ENCODE results near the gene CLECL1. TPM values are rescaled to one million over a fixed set of nuclear protein-coding genes. Genes with fewer than 3 reads are reported as not detected.

CLECL1 gene
- polyA plus RNA-seq: under 1 TPM in 2 of 3 donors, not detected in 1; 0.09 to 0.37 TPM

- no peak within 1 kb of the TSS for H3K27ac ChIP-seq (ENCODE audit: low read depth, low read length)
- 70 to 83% (median 78%) methylated on average over 8 of the region's 8 CpGs for WGBS, 3 donors
Measured at GRCh38 chr12:9732921-9733461, at the start of gene CLECL1. TSS of gene CLECL1 (minus strand) at chr12:9733097.

- H3K27ac ChIP-seq (ENCODE audit: low read depth, low read length): no peak overlapping the region
- 75 to 93% (median 92%) methylated on average over 2 of the region's 2 CpGs for WGBS, 3 donors
Measured at GRCh38 chr12:9781360-9781759, 48.5 kb upstream of the CLECL1 start.

GRCh38 chr12:9779209-9779608, 46.3 kb upstream of the CLECL1 start:
- no peak overlapping the region for H3K27ac ChIP-seq (ENCODE audit: low read depth, low read length)
- WGBS, 3 donors: 66 to 71% (median 70%) methylated on average over 4 of the region's 4 CpGs

- 68 to 90% (median 81%) methylated on average over 3 of the region's 3 CpGs for WGBS, 3 donors
- H3K27ac ChIP-seq (ENCODE audit: low read depth, low read length): no peak overlapping the region
Measured at GRCh38 chr12:9776781-9777180, 43.9 kb upstream of the CLECL1 start.

GRCh38 chr12:9773216-9773877, 40.5 kb upstream of the CLECL1 start:
- 75 to 83% (median 80%) methylated on average over 2 of the region's 2 CpGs for WGBS, 3 donors
- H3K27ac ChIP-seq (ENCODE audit: low read depth, low read length): no peak overlapping the region

- 45 to 84% (median 50%) methylated on average over 2 of the region's 2 CpGs for WGBS, 3 donors
- no peak overlapping the region for H3K27ac ChIP-seq (ENCODE audit: low read depth, low read length)
Measured at GRCh38 chr12:9763025-9763424, 30.1 kb upstream of the CLECL1 start.

GRCh38 chr12:9762369-9762768, 29.5 kb upstream of the CLECL1 start:
- 90 to 94% (median 93%) methylated on average over 5 of the region's 5 CpGs for WGBS, 3 donors
- H3K27ac ChIP-seq (ENCODE audit: low read depth, low read length): no peak overlapping the region

GRCh38 chr12:9761419-9761781, 28.5 kb upstream of the CLECL1 start:
- H3K27ac ChIP-seq (ENCODE audit: low read depth, low read length): no peak overlapping the region
- WGBS, 3 donors: 38 to 77% (median 41%) methylated on average over 4 of the region's 4 CpGs

GRCh38 chr12:9760699-9761418, 28.0 kb upstream of the CLECL1 start, which contains the start of gene CD69:
TSS of gene CD69 (minus strand) at chr12:9760901. CDS start at chr12:9760820, 81 bp downstream.
- WGBS, 3 donors: 36 to 69% (median 39%) methylated on average over 6 of the region's 6 CpGs
- no peak within 1 kb of the TSS for H3K27ac ChIP-seq (ENCODE audit: low read depth, low read length)

- 62 to 100% (median 70%) methylated on average over 1 of the region's 1 CpG for WGBS, 3 donors
- H3K27ac ChIP-seq (ENCODE audit: low read depth, low read length): no peak overlapping the region
Measured at GRCh38 chr12:9760120-9760519, 27.2 kb upstream of the CLECL1 start.

- H3K27ac ChIP-seq (ENCODE audit: low read depth, low read length): no peak overlapping the region
- WGBS, 3 donors: 55 to 89% (median 70%) methylated on average over 1 of the region's 1 CpG
Measured at GRCh38 chr12:9759694-9760093, 26.8 kb upstream of the CLECL1 start.

GRCh38 chr12:9758119-9758518, 25.2 kb upstream of the CLECL1 start:
- H3K27ac ChIP-seq (ENCODE audit: low read depth, low read length): no peak overlapping the region
- 49 to 82% (median 68%) methylated on average over 3 of the region's 3 CpGs for WGBS, 3 donors

- H3K27ac ChIP-seq (ENCODE audit: low read depth, low read length): no peak overlapping the region
- WGBS, 3 donors: 53 to 73% (median 69%) methylated on average over 5 of the region's 5 CpGs
Measured at GRCh38 chr12:9757433-9758025, 24.6 kb upstream of the CLECL1 start.

GRCh38 chr12:9756706-9757105, 23.8 kb upstream of the CLECL1 start:
- WGBS, 3 donors: 83 to 88% (median 87%) methylated on average over 5 of the region's 5 CpGs
- no peak overlapping the region for H3K27ac ChIP-seq (ENCODE audit: low read depth, low read length)

- 44 to 75% (median 74%) methylated on average over 2 of the region's 2 CpGs for WGBS, 3 donors
Measured at GRCh38 chr12:9756170-9756569, 23.3 kb upstream of the CLECL1 start.

GRCh38 chr12:9755567-9755966, 22.7 kb upstream of the CLECL1 start:
- 58 to 72% (median 72%) methylated on average over 2 of the region's 2 CpGs for WGBS, 3 donors

More at GRCh38 chr12:9756170-9756569, 23.3 kb upstream of the CLECL1 start:
- H3K27ac ChIP-seq (ENCODE audit: low read depth, low read length): no peak overlapping the region

GRCh38 chr12:9755035-9755434, 22.1 kb upstream of the CLECL1 start:
- H3K27ac ChIP-seq (ENCODE audit: low read depth, low read length): no peak overlapping the region

More at GRCh38 chr12:9755567-9755966, 22.7 kb upstream of the CLECL1 start:
- no peak overlapping the region for H3K27ac ChIP-seq (ENCODE audit: low read depth, low read length)

- WGBS, 3 donors: 80 to 86% (median 84%) methylated on average over 3 of the region's 3 CpGs
- H3K27ac ChIP-seq (ENCODE audit: low read depth, low read length): no peak overlapping the region
Measured at GRCh38 chr12:9754099-9754927, 21.4 kb upstream of the CLECL1 start.
